ENCODE data around the gene PTPRN2. TPM values are rescaled to one million over a fixed set of nuclear protein-coding genes. Genes with fewer than 3 reads are reported as not detected.

PTPRN2 gene
- total RNA-seq, 1 experiment from 2014 or later = 2.1 TPM

DNA sequence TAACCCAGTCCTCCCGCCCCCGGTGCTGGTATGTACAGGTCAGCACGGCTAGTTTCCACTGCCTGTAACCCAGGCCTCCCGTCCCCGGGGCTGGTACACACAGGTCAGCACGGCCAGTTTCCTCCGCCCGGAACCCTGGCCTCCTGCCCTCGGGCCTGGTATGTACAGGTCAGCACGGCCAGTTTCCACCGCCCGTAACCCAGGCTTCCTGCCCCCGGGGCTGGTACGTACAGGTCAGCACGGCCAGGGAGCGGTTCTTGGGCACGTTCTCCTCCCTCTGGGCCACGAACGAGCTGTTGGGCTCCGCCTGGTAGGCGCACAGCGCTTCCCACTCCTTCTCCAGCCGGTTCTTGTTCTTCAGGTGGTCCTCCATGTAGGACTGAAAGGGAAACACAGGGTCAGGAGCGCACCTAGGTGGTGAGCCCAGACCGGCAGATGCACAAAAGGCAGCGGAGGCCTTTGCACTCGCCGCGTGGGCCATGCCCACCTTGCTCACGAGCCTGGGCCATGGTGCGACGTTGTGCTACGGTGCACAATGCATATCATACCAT is 966.4 kb downstream of the PTPRN2 start:
- RAD21 ChIA-PET (ENCODE audit: low non-redundant PET in 1 of 2, low total read pairs in 2 of 2, uncharacterized antibody in 2 of 2, unreplicated experiment in 2 of 2) = no interaction called here
- no TSS peak for BruUV-seq (replicated peaks)
- intact Hi-C loops (cut with micrococcal nuclease) = no loop called here
- ATAC-seq (no peak), DNase-seq (ENCODE audit: low read depth, low spot score) (no peak)
- TF ChIP-seq ZFX (IDR thresholded peaks at IDR 0.05) = no peak
- no peak for TF ChIP-seq SRF (IDR thresholded peaks at IDR 0.05; ENCODE audit: low read depth)
- no peak for TF ChIP-seq ELF1 (IDR thresholded peaks at IDR 0.05; ENCODE audit: borderline replicate concordance, low read depth)
- TF ChIP-seq EZH2phosphoT487 (IDR thresholded peaks at IDR 0.05; ENCODE audit: borderline replicate concordance) = no peak
- no peak for TF ChIP-seq SIN3A (IDR thresholded peaks at IDR 0.05; ENCODE audit: low read depth)
- TF ChIP-seq, protein P1, sequence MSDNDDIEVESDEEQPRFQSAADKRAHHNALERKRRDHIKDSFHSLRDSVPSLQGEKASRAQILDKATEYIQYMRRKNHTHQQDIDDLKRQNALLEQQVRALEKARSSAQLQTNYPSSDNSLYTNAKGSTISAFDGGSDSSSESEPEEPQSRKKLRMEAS (IDR thresholded peaks at IDR 0.05) = no peak
- TF ChIP-seq, protein P2, sequence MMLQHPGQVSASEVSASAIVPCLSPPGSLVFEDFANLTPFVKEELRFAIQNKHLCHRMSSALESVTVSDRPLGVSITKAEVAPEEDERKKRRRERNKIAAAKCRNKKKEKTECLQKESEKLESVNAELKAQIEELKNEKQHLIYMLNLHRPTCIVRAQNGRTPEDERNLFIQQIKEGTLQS (IDR thresholded peaks at IDR 0.05) = no peak
- TF ChIP-seq, protein P3, sequence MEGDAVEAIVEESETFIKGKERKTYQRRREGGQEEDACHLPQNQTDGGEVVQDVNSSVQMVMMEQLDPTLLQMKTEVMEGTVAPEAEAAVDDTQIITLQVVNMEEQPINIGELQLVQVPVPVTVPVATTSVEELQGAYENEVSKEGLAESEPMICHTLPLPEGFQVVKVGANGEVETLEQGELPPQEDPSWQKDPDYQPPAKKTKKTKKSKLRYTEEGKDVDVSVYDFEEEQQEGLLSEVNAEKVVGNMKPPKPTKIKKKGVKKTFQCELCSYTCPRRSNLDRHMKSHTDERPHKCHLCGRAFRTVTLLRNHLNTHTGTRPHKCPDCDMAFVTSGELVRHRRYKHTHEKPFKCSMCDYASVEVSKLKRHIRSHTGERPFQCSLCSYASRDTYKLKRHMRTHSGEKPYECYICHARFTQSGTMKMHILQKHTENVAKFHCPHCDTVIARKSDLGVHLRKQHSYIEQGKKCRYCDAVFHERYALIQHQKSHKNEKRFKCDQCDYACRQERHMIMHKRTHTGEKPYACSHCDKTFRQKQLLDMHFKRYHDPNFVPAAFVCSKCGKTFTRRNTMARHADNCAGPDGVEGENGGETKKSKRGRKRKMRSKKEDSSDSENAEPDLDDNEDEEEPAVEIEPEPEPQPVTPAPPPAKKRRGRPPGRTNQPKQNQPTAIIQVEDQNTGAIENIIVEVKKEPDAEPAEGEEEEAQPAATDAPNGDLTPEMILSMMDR (IDR thresholded peaks at IDR 0.05 in 2 of 3, conservative IDR thresholded peaks at IDR 0.05 in 1 of 3; ENCODE audit: borderline replicate concordance in 1 of 3, insufficient read depth in 1 of 3, low read depth in 2 of 3, low read length in 2 of 3) = no peak
- H3K27ac ChIP-seq (ENCODE audit: low read depth, low read length) = no peak overlapping the region
- H3K4me2 ChIP-seq (ENCODE audit: low read length) = no peak overlapping the region
- POLR2A ChIA-PET = no interaction called here
- H3K79me2 ChIP-seq (ENCODE audit: insufficient read depth, low read length) = no peaks in the 10 kb centered on the region
- no peaks in the 10 kb centered on the region for H3K36me3 ChIP-seq (ENCODE audit: control insufficient read depth in 1 of 2, insufficient read depth in 2 of 2, low read length in 2 of 2)
- no peaks in the 10 kb centered on the region for H3K9me2 ChIP-seq (ENCODE audit: insufficient read depth)
- no peaks in the 10 kb centered on the region for H3K27me3 ChIP-seq (ENCODE audit: insufficient read depth, low read length)
- H4K20me1 ChIP-seq (ENCODE audit: insufficient read depth) = no peaks in the 10 kb centered on the region
- no peak overlapping the region for H3K4me3 ChIP-seq (replicated peaks in 1 of 2; ENCODE audit: low read depth in 1 of 2, low read length in 2 of 2)
- H3K4me1 ChIP-seq (ENCODE audit: control insufficient read depth in 1 of 2, insufficient read depth in 2 of 2, low read length in 2 of 2) = no peaks in the 10 kb centered on the region
- CTCF ChIA-PET = no interaction called here
- no peak overlapping the region for H2AFZ ChIP-seq (ENCODE audit: low read depth, low read length, poor library complexity, severe bottlenecking)
- H3K9ac ChIP-seq (ENCODE audit: low read length) = no peak overlapping the region
- no peaks in the 10 kb centered on the region for H3K9me3 ChIP-seq (ENCODE audit: control insufficient read depth in 1 of 2, insufficient read depth in 1 of 2, low read depth in 1 of 2, low read length in 2 of 2)

DNA sequence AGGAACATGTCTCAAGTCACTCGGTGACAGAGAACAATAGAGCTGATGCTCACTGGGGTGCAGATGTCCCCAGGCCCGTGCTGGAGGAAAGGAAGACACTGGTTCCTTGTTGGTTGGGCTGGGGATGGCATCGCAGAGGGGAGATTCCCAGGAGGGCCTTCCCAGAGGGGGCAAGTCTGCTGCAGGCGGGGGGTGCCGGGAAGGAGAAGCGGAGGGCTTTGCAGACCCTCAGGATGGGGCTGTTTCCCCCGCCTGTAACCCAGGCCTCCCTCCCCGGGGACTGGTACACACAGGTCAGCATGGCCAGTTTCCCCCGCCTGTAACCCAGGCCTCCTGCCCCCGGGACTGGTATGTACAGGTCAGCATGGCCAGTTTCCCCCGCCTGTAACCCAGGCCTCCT is 967.0 kb downstream of the PTPRN2 start:
- TF ChIP-seq ZFX (IDR thresholded peaks at IDR 0.05) = no peak
- no peak for TF ChIP-seq JUND (IDR thresholded peaks at IDR 0.05)
- Histone ChIP-seq H3K27ac (ENCODE audit: low read depth, low read length) (no peak overlapping the region), H3K9me2 (ENCODE audit: insufficient read depth) (no peaks in the 10 kb centered on the region), H3K36me3 (ENCODE audit: control insufficient read depth in 1 of 2, insufficient read depth in 2 of 2, low read length in 2 of 2) (no peaks in the 10 kb centered on the region), H4K20me1 (ENCODE audit: insufficient read depth) (no peaks in the 10 kb centered on the region), H3K4me3 (replicated peaks in 1 of 2; ENCODE audit: low read depth in 1 of 2, low read length in 2 of 2) (no peak overlapping the region), H3K4me2 (ENCODE audit: low read length) (no peak overlapping the region), H3K27me3 (ENCODE audit: insufficient read depth, low read length) (no peaks in the 10 kb centered on the region), H3K4me1 (ENCODE audit: control insufficient read depth in 1 of 2, insufficient read depth in 2 of 2, low read length in 2 of 2) (no peaks in the 10 kb centered on the region), H3K9ac (ENCODE audit: low read length) (no peak overlapping the region), H3K79me2 (ENCODE audit: insufficient read depth, low read length) (no peaks in the 10 kb centered on the region), H2AFZ (ENCODE audit: low read depth, low read length, poor library complexity, severe bottlenecking) (no peak overlapping the region), H3K9me3 (ENCODE audit: control insufficient read depth in 1 of 2, insufficient read depth in 1 of 2, low read depth in 1 of 2, low read length in 2 of 2) (no peaks in the 10 kb centered on the region)
- no TSS peak for BruUV-seq (replicated peaks)
- ChIA-PET RAD21 (ENCODE audit: low non-redundant PET in 1 of 2, low total read pairs in 2 of 2, uncharacterized antibody in 2 of 2, unreplicated experiment in 2 of 2) (no interaction called here), CTCF (no interaction called here), POLR2A (no interaction called here)
- DNase-seq (ENCODE audit: low read depth, low spot score) (no peak), ATAC-seq (no peak)
- intact Hi-C loops (cut with micrococcal nuclease) = no loop called here
